HepG2 (cell line): ENCODE data around the gene IKZF3. TPM values are rescaled to one million over a fixed set of nuclear protein-coding genes. Genes with fewer than 3 reads are reported as not detected.

ENCODE experiments used
- AHDC1 ChIP-seq: sonication (generic); formaldehyde crosslinking; IDR thresholded peaks from 2 replicates; pipeline ENCODE4 v1.5.1; 2020; ENCODE audit warnings: mild to moderate bottlenecking, missing genetic modification reagents, borderline replicate concordance
- MXI1 ChIP-seq: IDR thresholded peaks from 3 replicates; pipeline ENCODE4 v1.6.1; 2012; ENCODE audit warnings: low read depth, low read length, inconsistent platforms, borderline replicate concordance
- NCOR1 ChIP-seq: fragments of 200-600 bp; sonication (generic); IDR thresholded peaks from 2 replicates; pipeline ENCODE4 v1.7.0; 2017; ENCODE audit warnings: antibody characterized with exemption, low read length, borderline replicate concordance
- ZBTB25 ChIP-seq: IDR thresholded peaks from 2 replicates; pipeline ENCODE4 v1.6.1; 2018; ENCODE audit warnings: missing genetic modification reagents
- ZNF225 ChIP-seq: sonication (generic); formaldehyde crosslinking; IDR thresholded peaks from 2 replicates; pipeline ENCODE4 v1.4.0; 2020; ENCODE audit warnings: mild to moderate bottlenecking, missing genetic modification reagents
- ZNF326 ChIP-seq: sonication (generic); formaldehyde crosslinking; IDR thresholded peaks from 2 replicates; pipeline ENCODE4 v1.4.0; 2020; ENCODE audit warnings: missing genetic modification reagents, borderline replicate concordance
- ZNF557 ChIP-seq: sonication (generic); formaldehyde crosslinking; IDR thresholded peaks from 2 replicates; pipeline ENCODE4 v1.4.0; 2020; ENCODE audit warnings: missing genetic modification reagents
- ZSCAN30 ChIP-seq: sonication (generic); formaldehyde crosslinking; IDR thresholded peaks from 2 replicates; pipeline ENCODE4 v1.5.0; 2020; ENCODE audit warnings: mild to moderate bottlenecking, missing genetic modification reagents
- polyA plus RNA-seq, 8 experiments: library from polyadenylated mRNA; depleted of rRNA in 3 of 8; stranded (reverse) in 7 of 8; unstranded in 1 of 8; fragments of >200 nt; fragmentation: Illumina TruSeq in 4 of 8; extraction: Trizol in 4 of 8; gene quantifications; 2 replicates each; pipeline versions ENCODE4 v1.2.1 to v1.2.3, GENCODE V29; 2011 to 2016; ENCODE audit warnings: low read depth in 4 of 8, missing spikeins in 1 of 8, mixed read lengths in 1 of 8; ENCODE audit not compliant: insufficient read depth in 1 of 8
- total RNA-seq, 5 experiments: library from RNA; depleted of rRNA; stranded (reverse); fragments of >200 nt; fragmentation: Illumina TruSeq; extraction: Trizol; gene quantifications; 2 replicates each; pipeline ENCODE4 v1.2.3, GENCODE V29; 2016; ENCODE audit warnings: low read depth in 1 of 5
- TF ChIP-seq, protein P1 (sequence below): sonication (generic); formaldehyde crosslinking; IDR thresholded peaks from 2 replicates; pipeline ENCODE4 v1.8.0; 2022; ENCODE audit warnings: missing genetic modification reagents, mild to moderate bottlenecking, borderline replicate concordance
- TF ChIP-seq, protein P2 (sequence below): sonication (generic); formaldehyde crosslinking; IDR thresholded peaks from 2 replicates; pipeline ENCODE4 v1.5.0; 2020; ENCODE audit warnings: mild to moderate bottlenecking, missing genetic modification reagents

Gene IKZF3
- total and polyA plus RNA-seq, 2 of the 13 experiments (the other 11 are each of a cell fraction or from before 2014, with no cell fraction given) = not detected

GRCh38 chr17:39740357-39741111 lies 123.6 kb downstream of the IKZF3 start (continued):
- TF ChIP-seq AHDC1 (CRISPR knock-in tag) = 0 out of 2 replicates have a peak, but pooled peaks have one; percentile 41
- TF ChIP-seq NCOR1 = no peak
- TF ChIP-seq MXI1 = peak; percentile 31; the same call in 1 of the 3 replicates
- TF ChIP-seq ZNF326 (CRISPR knock-in tag) = no peak
- no peak for TF ChIP-seq ZSCAN30 (CRISPR knock-in tag)
- no peak; the same call in 1 of the 2 replicates for TF ChIP-seq ZBTB25 (CRISPR knock-in tag)
- TF ChIP-seq, protein P1, sequence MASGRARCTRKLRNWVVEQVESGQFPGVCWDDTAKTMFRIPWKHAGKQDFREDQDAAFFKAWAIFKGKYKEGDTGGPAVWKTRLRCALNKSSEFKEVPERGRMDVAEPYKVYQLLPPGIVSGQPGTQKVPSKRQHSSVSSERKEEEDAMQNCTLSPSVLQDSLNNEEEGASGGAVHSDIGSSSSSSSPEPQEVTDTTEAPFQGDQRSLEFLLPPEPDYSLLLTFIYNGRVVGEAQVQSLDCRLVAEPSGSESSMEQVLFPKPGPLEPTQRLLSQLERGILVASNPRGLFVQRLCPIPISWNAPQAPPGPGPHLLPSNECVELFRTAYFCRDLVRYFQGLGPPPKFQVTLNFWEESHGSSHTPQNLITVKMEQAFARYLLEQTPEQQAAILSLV = no peak
- no peak for TF ChIP-seq ZNF557 (CRISPR knock-in tag)
- TF ChIP-seq ZNF225 (CRISPR knock-in tag) = no peak
- TF ChIP-seq, protein P2, sequence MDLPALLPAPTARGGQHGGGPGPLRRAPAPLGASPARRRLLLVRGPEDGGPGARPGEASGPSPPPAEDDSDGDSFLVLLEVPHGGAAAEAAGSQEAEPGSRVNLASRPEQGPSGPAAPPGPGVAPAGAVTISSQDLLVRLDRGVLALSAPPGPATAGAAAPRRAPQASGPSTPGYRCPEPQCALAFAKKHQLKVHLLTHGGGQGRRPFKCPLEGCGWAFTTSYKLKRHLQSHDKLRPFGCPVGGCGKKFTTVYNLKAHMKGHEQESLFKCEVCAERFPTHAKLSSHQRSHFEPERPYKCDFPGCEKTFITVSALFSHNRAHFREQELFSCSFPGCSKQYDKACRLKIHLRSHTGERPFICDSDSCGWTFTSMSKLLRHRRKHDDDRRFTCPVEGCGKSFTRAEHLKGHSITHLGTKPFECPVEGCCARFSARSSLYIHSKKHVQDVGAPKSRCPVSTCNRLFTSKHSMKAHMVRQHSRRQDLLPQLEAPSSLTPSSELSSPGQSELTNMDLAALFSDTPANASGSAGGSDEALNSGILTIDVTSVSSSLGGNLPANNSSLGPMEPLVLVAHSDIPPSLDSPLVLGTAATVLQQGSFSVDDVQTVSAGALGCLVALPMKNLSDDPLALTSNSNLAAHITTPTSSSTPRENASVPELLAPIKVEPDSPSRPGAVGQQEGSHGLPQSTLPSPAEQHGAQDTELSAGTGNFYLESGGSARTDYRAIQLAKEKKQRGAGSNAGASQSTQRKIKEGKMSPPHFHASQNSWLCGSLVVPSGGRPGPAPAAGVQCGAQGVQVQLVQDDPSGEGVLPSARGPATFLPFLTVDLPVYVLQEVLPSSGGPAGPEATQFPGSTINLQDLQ (CRISPR knock-in tag) = no peak
